GM08714 (cell line): ENCODE results near the gene RCOR2.
A peak's percentile ranks its signal among the peaks of the same experiment; 100 is the strongest.
"Not testable (repeated sequence)": the region's sequence is repeated elsewhere in the genome, so short reads cannot be mapped to it uniquely, and the experiment has no call there.

ENCODE experiments used
- H3K4me3 ChIP-seq: fragments of 200-500 bp; sonication (Bioruptor generic); 2 replicates; pipeline ENCODE4 v1.5.1; 2014; ENCODE audit warnings: mild to moderate bottlenecking, low read length, inconsistent platforms
- ZNF274 ChIP-seq: IDR thresholded peaks from 2 replicates; pipeline ENCODE4 v1.6.1; 2012; ENCODE audit warnings: mild to moderate bottlenecking, low read depth, low read length

RCOR2 gene

DNA sequence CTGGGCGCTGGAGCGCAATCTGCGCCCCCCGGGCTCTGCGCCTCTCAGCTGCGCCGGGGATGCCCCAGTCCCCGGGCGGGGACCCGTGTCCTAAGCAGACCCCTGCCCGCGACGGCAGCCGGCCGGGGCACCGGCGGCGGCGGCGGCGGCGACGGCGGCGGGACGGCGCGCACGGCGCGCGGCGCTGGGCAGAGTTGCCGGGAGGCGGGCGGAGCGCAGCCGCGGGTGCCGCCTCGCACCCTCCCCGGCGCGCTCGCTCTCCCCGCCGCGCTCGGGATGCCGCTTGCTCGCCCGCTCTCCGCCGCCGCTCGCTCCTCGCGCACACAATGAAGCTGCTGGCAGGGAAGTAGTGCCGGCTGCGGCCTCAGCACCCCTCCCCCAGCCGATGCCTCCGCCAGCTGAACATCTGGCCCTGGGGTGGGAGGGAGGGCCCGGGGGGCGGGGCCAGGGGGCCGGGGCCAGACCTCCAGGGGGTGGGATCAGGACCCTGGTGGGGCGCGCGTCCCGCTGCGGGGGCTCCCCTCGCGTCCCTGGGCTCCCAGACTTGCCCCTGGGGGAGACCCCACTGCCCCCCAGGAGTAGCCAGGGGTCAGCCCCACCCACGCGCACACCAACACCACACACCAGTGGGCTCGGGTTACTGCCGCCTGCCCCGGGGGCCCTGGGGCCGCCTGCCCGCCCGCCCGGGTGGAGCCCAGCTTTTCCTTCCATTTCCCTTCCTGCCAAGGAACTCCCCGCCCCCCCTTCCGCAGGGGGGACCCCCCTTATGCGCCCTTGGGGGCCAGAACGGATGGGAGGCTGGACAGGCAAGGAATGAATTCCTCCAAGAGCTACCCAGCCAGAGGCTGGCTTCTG, at the start of gene RCOR2:
Gene RCOR2 (minus strand): TSS at position 328 of the 855 bp plus-strand sequence. CDS start 708 bp downstream, outside the sequence.
- H3K4me3 ChIP-seq: peak within 1 kb of the TSS; percentile 57; the same call in 1 of the 2 replicates
- no peak for TF ChIP-seq ZNF274

DNA sequence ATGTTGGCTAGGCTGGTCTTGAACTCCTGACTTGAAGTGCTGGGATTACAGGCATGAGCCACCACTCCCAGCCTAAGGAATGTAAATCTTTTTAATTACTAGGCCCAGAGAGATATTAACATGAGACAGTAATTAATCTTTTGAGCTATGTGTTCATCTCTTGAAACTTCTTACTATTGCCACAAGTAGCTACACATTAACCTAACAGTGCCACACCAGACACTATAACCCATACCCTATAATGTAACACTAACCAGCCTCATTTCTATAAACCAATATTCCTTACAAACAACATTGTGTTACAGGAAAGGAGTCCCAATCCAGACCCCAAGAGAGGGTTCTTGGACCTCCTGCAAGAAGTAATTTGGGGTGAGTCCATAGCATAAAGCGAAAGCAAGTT, 49.5 kb upstream of the RCOR2 start:
- no peak for TF ChIP-seq ZNF274
- H3K4me3 ChIP-seq: no peak overlapping the region

DNA sequence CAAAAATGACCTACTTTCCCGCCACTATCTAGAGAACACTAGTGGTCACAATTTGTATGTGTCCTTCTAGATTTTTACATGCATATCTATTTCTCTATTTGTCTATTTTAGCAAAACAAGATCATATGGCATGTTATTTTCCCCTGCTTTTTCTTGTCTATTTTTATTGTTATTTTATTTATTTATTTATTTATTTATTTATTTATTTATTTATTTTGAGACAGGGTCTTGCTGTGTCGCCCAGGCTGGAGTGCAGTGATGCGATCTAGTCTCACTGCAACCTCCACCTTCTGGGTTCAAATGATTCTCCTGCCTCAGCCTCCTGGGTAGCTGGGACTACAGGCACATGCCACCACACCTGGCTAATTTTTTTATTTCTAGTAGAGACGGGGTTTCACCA, 46.9 kb upstream of the RCOR2 start:
- not testable (repeated sequence) for H3K4me3 ChIP-seq

DNA sequence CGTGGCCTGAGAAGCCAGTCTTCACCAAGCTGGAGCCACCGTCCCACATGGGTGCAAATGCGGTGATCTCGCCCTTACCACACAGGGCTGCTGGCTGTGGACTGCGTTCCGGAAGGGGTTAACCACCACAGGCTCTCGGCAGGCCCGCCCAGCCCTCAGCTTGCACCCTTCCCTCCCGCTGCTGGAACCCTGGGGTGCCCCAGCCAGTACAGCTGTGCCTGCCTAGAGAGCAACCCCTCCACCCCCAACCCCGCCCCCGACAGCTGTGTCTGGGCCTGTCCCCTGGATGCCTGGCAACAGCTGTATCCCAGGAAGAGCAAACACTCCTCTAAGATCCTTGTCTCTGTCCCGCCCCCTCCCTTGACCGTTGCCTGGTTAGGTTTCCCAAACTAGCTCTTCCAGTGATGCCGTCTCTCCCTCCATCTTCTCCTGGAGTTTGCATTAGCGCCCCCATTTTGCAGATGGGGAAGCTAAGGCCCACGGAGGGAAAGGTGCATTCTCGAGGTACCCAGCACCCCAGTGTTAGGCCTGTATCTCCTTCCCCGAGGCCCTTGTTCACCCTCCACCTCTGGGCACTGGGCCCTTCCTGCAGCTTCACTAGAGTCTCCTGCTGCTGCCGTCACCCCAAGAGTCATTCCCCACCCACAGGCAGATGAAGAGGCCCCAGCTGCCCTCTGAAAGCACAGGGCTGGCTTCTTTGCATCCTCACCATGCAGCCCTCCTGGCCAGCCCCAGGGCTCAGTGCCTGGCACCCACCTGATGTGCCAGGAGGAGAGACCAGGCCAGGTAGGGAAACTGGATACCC, 44.8 kb upstream of the RCOR2 start:
- no peak overlapping the region for H3K4me3 ChIP-seq
- TF ChIP-seq ZNF274: no peak

DNA sequence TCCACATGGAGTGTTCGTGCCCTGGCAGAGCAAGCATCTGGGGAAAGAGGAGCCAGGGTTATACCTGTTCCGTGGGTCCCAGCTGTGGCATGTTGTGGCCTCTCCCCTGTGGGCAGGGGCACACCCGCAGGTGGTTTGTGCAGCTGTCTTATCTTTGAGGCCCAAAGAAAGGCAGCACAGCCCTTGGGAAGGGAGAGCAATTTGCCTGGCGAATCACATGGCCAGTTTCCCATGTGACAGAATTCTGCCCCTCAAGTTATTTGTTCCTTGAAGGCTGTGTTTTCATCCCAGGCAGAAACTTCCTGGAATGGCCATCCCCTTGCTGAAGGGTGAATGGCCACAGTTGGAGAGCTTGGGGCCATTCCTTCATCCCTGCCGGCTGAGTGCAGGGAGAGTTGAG, 41.0 kb upstream of the RCOR2 start:
- no peak overlapping the region for H3K4me3 ChIP-seq
- TF ChIP-seq ZNF274: no peak

DNA sequence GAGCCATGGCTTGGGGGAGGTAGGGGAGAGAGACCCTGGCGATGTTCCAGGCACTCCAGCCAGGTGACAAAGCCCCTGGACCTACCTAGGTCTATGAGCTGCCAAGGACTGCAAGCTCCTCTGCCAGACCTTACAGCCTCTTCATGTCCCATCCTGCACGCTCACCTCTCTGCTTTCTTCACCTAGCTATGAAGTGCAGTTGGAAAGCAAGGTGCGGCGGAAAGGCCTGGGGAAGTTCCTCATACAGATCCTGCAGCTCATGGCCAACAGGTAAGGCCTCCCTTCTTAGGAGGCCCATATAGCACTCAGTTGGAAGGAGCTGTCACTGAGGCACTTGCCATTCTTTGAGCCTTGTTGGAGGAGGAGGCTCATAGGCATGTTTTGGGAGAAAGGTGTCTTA, 35.6 kb upstream of the RCOR2 start:
- no peak overlapping the region; the same call in 1 of the 2 replicates for H3K4me3 ChIP-seq
- no peak for TF ChIP-seq ZNF274

DNA sequence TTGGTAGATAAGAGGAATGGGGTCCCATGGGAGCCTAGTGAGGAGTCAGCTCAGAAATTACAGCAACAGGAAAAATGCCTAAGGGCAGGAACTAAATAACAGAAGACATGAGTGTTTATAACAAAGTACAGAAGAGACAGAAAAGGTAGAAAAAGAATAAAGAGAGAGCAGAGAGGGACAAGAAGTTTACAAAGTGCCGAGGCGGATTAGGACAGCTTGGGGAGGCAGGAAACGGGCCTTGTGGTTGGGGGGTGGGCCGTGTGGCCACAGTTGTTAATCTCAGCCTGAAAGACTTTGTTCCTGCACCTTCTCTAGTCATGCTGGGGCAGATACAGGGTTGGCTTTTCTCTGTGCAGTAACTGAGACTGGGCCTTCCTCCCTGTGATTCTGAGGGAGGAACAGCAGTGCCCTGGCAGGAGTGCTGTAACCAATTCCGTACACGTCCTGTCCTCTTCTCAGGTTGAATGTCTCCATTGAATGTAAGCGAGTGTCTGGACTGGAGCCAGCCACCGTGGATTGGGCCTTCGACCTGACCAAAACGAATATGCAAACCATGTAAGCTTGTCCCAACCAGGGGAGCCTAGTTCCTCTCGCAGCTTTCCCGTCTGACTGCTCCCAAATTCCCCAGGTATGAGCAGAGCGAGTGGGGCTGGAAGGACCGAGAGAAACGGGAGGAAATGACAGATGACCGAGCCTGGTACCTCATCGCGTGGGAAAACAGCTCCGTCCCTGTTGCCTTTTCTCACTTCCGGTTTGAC, 35.0 kb upstream of the RCOR2 start:
- TF ChIP-seq ZNF274: no peak

DNA sequence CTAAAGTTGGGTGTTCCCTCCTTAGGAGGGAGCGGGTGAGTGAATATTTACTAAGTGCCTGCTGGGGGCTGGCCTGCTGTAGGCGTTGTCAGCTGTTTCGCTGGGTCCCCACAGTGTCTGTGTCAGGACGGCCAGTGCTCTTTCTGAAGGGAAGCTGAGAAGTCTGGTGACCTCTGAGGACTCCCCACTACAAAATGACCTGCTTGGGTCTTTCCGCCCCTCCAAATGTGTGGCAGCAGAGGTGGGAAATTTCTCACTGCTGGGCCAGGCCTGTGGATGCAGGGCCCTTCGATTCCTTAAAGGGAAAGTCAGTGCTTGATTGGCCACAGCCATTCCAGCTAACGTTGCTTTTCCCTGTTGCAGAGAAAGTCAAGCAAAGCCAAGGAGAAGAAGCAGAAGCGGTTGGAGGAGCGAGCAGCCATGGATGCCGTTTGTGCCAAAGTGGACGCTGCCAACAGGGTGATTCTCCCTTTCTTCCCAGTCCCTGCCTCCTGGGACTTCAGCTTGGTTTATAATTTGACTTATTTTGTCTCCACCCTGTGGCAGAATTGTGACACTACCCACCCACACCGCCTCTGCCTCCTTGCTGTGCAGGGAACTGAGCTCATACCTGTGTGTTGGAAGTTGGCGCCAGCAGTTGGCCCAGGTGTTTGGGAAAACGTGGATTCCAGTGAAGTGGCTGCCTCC, 28.7 kb upstream of the RCOR2 start:
- TF ChIP-seq ZNF274: no peak
- H3K4me3 ChIP-seq: no peak overlapping the region

More for the DNA sequence above, 35.0 kb upstream of the RCOR2 start:
- peak overlapping the region; percentile 6; the same call in 1 of the 2 replicates for H3K4me3 ChIP-seq

DNA sequence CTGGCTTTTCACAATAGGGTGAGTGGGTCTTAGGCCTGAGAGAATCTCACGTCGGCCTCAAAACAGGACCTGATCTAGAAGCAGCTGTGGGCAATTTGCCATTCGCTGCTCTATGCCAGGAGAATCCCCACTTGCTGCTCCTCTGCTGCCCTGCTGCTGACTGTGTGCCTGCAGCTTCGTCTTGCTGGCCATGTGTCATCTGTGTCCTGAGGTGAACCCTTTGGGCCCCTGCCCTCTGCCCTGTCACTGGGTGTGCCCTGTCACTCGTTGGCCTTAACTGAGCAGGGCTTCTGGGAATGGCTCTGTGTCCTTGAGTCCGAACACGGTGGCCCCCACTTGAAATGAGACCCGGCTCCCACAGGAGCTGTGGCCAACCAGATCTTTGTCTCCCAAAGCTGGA, 28.0 kb upstream of the RCOR2 start:
- no peak for TF ChIP-seq ZNF274
- no peak overlapping the region for H3K4me3 ChIP-seq

DNA sequence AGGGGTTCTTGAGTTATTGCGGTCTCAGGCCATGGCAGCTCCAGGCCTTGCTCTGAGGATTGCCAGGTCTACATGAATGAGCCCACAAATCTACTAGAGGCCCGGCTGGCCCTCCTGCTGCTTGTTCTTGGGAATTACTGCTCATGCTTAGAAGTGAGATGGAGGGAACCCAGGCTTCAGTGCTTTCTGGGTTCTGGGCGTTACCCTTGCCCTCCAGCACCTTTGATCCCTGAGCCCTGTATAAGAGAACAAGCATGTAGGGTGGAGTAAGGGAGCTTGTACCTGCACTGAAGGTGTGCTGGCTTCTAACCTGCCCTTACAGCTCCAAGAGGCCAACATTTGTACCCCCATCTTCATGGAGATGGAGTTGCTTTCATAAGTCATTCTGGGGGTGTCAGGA, 25.8 kb upstream of the RCOR2 start:
- H3K4me3 ChIP-seq: no peak overlapping the region
- no peak for TF ChIP-seq ZNF274

DNA sequence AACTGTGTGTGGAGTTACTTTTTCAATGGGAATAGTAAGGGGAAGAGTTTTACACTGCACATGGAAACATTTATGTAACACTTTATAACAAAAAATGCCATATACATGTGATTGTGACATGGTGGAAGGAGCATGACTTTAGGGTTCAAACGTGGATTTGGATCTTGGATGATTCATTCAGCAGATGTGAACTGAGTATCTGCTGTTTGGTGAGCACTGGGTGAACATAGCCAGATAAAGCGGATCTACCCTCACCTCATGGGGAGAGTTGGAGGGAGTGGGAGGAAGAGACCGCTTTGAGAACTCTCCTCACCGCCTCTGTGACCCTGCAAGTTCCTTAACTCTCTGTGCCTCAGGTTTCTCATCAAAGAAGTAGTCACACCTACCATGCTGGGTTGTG, 24.9 kb upstream of the RCOR2 start:
- TF ChIP-seq ZNF274: no peak
- H3K4me3 ChIP-seq: no peak overlapping the region

DNA sequence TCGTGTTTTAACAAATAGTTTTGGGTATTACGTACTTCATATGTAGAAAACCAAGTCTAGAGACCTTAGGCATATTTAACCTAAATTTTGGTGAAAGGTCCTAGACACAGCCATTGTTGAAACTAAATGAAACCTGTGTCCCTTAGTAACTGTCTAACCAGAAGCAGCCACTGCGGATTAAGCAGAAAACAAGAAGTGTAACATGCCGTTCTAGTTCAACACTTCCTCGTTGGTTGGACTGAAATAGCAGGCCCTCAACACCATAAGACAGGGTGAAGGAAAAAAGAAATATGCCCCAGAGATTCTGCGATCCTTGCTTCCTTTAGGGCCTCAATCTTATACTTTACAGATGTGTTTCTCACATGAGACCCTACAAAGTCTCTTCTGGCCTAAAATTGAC, 23.8 kb upstream of the RCOR2 start:
- no peak overlapping the region for H3K4me3 ChIP-seq
- TF ChIP-seq ZNF274: no peak

DNA sequence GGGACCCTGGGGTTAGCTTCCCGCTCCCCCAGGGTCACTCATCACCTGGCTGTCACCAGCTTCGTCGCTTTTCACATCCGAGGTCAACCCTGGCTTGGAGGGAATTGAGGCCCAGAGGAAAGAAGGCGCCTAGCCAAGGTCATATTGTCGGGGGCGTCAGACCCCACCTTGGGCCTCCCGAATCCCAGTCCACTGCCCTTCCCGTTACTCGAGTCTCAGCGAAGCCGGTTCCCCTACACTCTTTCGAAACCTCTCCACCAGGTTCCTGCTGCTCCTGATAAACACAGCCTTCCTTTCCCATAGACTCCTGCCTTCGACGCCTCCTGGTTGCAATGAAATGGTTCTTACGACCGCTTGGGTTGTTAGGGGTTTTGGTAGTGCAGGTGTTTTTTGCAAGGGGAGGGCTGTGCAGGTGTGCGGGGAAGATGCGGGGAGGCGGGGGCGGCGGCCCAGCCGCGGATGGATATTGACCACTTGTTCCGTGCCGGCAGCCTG, 22.5 kb upstream of the RCOR2 start:
- TF ChIP-seq ZNF274: no peak
- peak overlapping the region; percentile 90 for H3K4me3 ChIP-seq
